Kidney tubule cell (primary cell): ENCODE results near the gene CFL1.
A peak's percentile ranks its signal among the peaks of the same experiment; 100 is the strongest.

Experiments
- DNase-seq: peaks from one replicate; pipeline ENCODE4 v3.0.0-alpha.2; 2018; ENCODE audit warnings: low spot score

CFL1 gene

DNA sequence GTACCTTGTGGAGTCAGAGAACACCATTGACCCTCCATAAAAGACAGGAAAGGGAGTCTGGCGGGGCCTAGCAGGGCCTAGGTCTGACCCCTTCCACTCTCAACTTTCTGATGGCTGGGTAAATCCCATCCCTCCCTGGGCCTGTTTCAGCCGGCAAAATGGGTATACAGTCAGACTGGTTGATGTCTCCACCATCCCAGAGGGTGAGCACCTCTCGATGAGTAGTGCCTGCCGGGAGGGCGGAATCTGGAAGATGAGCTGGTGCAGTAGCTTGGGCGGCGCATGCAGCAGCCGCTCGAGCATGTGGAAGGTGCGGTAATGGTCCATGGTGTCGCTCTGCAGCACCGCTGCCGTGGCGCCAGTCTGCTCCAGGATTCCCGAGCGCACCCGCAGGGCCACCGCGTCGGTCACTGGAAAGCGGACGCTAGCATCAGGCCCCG lies 29.8 kb upstream of the CFL1 start:
- DNase-seq = peak; percentile 73

- DNase-seq = no peak
These were observed 29.1 kb upstream of the CFL1 start for GRCh38 chr11:65886826-65887722.

GRCh38 chr11:65885808-65886536 lies 28.0 kb upstream of the CFL1 start:
- no peak for DNase-seq

DNA sequence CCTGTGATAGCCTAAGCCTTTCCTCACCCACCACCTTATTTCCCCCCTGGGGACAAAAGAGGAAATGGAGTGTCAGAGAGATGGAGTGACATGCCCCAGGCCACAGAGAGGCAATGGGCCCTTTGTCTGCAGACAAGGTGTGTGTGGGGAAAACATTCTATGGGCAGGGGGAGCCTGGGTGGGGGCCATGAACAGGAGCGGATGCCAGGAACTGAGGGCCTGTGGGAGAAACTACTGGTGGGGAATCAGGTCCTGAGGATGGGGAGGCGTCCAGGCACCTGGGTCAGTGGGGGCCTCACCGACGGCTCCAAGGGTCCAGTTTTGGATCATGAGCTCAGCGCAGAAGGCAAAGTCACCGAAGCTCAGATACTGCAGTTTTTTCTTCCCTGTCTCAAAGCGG lies 27.3 kb upstream of the CFL1 start:
- DNase-seq = no peak

DNA sequence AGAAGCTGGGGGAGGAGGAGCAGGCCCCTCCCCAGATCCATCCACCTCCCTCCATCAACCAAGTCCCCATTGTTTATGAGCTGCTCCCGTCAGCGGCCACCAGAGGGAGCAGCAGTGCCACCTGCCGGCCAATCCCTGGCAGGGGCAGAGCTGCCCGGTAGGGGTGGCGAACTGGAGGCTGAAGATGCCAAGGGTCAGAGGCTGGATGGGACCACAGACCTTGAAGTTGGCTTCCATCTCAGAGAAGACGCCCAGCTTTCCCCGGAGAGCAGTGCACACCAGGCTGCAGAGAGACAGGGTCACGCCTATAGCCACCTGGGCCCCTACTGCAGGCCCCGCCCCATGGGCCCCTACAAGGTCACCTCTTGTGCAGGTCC lies 26.7 kb upstream of the CFL1 start:
- peak; percentile 81 for DNase-seq

DNA sequence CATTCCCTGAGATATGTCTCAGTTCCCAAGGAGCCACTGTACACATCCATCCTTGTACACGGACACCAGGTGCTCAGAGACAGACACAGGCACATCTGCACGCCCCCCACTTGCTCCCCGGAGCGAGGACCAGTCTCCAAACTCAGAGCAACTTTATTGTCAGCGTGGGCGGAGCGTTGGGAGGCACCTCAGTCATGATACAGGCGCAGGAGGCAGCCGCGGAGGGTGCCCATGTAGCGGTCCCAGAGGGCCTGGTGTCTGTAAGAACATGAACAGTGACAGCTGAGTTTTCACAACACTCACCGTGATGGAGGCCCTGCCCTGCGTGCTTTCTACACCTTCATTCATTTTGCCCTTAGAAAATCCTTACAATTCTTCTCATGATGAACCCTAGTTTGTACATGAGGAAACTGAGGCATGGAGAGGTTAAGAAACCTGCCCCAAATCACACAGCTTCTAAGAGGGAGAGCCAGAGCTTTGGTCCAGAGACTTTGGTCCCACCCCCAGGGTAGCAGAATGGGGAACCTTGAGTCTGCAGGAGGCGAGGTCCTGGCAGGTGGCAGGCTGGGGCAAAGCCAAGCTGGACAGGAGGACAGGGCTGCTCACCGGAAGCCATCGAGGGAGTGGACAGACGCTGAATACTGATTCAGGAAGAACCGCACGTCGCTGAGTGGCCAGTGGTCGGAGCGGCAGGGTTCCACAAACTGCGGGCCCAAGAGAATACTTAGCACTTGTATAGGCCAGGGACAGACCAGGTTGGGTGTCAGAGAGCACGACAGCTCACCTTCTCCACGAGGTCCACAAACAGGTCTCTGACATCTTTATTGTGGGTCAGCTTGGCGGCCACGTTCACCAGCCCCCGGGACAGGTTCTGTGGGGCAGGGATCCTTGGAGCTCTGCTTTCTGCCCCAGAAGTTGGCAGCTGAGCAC lies 26.1 kb upstream of the CFL1 start:
- DNase-seq = no peak

DNA sequence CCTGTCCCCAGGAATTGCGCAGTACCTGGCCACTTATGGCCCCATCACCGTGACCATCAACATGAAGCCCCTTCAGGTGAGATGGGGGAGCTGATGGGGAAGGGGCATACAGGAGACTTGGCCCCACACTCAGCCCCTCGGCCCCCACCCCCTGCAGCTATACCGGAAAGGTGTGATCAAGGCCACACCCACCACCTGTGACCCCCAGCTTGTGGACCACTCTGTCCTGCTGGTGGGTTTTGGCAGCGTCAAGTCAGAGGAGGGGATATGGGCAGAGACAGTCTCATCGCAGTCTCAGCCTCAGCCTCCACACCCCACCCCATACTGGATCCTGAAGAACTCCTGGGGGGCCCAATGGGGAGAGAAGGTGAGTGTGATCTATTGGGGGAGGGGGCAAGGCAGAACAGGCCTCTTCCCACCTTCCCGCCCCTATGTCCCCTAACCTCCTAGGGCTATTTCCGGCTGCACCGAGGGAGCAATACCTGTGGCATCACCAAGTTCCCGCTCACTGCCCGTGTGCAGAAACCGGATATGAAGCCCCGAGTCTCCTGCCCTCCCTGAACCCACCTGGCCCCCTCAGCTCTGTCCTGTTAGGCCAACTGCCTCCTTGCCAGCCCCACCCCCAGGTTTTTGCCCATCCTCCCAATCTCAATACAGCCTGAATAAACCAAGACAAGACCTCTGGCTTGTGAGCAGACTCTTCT lies 25.2 kb upstream of the CFL1 start:
- no peak for DNase-seq

DNA sequence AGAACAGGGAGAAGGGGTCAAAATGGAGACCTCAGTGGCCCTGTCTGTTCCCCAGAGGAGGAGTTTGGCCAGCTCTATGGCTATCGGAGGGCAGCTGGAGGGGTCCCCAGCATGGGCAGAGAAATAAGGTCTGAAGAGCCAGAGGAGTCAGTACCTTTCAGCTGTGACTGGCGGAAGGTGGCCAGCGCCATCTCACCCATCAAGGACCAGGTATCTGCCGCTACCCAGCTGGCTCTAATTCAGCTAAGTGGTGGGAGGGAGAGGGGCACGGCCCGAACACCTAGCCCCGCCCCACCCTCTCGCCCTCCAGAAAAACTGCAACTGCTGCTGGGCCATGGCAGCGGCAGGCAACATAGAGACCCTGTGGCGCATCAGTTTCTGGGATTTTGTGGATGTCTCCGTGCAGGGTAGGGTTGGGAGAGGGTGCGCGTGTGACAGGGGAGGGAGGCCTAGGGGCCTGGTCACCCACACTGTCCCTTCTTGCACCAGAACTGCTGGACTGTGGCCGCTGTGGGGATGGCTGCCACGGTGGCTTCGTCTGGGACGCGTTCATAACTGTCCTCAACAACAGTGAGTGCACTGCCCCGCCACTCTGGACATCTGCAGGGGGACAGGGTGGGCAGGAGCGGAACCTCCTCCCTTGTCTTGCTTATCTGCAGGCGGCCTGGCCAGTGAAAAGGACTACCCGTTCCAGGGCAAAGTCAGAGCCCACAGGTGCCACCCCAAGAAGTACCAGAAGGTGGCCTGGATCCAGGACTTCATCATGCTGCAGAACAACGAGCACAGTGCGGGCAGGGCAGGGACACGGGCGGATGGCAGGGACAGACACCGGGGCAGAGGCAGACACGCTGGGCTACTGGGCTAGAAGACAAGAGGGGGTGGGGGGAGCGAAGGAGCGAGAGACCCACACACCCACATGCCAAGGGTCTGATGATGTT lies 24.4 kb upstream of the CFL1 start:
- no peak for DNase-seq

DNA sequence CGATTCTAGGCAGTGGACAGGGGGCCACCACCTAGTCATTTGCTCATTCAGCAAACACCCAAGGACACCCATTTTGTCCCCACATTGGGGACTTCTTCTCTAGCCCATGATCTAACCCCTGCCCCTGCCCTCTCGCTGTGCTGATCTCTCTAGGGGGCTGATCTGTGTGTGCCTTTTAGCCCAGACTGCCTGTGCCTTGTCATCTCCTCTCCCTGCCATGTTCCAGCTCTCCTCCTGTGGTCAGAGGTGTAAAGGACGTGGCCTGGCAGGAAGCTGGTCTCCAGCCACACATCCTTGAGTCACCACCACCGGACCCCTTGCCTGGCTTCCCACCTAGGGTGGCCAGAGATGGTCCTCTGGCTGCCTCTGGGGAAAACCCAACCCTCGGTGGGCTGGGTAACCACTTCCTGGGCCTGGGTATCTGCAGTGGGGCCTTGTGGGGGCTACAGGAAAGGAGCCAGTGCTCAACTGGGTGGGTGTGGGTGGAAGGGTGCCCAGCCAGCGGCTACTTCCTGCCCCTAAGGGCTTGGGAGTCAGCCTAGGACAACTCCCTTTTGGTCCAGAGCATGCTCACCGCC lies 23.0 kb upstream of the CFL1 start:
- no peak for DNase-seq

GRCh38 chr11:65880027-65880426 lies 22.0 kb upstream of the CFL1 start:
- no peak for DNase-seq

GRCh38 chr11:65879617-65880016 lies 21.6 kb upstream of the CFL1 start, which contains the start of gene CTSW:
Gene CTSW, plus strand, starts transcription at chr11:65879837. Its CDS starts 18 bp downstream, at chr11:65879855.
- no peak for DNase-seq

DNA sequence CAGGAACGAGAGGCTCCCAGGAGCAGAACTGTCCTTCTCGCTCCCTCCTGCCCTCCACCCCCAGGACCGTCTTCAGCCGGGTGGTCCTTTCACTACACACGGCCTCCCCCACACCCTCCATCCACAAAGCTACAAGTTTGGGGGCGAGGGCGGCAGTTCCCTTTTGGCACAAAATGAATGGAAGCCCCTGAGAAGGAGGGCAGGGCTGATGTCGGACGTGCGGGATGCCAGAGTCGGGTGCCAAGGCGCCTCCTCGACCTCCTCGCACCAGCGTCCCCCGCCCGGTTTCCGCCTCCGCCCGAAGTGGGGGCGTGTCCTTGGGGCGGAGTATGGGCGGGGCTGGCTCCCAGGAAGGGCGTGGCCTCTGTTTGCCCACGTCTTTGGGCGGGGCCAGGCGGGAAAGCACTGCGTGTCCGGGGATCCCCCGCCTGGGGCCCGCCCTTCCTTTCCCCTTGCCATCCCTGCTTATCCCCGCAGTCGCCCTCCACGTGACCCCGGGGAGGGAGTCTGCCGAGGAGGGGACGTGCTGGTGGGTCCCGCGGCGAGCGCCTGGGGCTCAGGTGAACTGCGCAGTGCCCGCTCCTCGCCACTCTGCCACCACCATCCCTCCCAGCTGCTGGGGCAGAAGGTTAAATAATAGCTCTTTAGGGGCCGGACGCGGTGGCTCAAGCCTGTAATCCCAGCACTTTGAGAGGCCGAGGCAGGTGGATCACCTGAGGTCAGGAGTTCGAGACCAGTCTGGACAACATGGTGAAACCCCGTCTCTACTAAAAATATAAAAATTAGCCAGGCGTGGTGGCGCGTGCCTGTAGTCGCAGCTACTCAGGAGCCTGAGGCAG lies 15.6 kb upstream of the CFL1 start:
- peak; percentile 96 for DNase-seq

DNA sequence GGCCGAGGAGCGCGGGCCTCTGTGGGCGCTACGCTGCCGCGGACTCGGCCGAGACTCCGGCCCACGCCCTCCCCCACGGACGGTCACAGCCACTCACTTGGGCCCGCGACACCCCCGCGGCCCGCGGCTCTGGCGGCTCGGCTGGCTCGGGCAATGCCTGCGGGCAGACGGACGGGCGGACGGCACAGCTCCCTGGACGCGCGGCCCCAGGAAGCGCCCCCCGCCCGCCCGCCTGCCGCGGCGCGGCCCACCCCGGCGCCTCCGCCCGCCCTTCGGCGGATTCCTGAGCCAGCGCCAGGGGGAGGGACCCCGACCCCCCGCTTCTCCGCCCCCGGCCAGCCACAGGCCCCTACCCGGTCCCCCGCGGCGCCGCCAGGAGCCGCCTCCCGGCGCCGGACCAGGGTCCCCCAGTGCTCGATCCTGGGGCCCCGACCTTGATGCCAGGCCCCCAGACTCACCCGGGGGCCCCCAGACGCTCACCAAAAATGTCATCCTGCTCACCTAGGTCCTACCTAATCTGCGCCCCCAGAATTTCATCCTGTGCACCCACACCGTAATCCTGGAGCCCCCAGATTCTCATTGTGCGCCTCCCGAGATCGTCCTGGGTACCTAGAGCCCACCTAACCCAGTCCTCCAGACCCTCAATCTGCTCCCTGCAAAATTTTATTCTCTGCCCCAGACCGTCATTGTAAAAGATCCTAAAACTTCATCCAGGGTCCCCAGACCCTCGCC lies 14.8 kb upstream of the CFL1 start, which contains the start of gene EFEMP2:
Gene EFEMP2 (minus strand): TSS at position 215 of the 732 bp plus-strand sequence. CDS start 446 bp downstream, outside the sequence.
- no peak for DNase-seq

GRCh38 chr11:65871811-65872548 lies 14.0 kb upstream of the CFL1 start:
- no peak for DNase-seq

DNA sequence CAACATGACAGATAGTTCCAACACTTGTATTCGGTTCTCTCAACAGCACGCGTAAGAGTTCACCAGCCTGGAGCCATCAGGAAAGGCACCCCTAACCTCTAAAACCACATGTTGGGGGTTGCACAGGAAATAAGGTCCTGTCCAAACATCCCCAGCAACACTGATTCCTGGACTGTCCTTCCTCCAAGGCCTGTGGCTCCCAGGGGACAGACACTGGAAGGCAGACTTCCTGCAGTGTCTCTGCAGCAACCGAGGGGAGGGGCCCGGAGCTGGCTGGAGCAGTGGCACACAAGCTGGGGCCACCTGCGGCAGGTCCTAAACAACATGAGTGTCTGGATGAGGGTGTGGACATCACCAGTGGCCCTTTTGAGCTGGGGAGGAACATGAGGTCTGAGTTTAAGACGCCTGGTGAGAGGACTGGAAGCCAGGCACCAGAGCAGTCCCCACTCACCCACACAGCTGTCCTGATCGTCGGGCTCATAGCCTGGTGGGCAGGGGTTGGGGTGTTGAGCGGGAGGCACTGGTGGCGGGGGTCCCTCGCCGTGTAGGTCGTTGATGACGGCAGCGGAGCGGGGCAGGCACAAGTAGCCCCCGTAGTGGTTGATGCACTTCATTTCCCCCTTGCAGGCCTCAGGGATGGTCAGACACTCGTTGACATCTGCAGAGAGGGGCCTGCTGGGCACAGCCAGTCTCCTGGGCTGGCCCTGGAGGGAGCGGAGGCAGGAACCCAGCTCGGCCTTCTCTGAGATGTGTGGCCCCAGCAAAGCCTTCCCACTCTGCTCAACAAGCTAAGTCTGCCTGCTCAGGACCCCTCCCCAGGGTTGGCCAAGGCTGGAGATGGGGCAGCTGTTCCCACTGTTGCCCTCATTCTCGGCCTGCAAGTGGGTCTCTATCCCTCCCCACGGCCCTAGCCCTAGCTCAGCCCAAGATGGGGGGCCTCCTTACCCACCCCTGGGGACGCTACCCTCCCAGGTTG lies 13.0 kb upstream of the CFL1 start:
- DNase-seq = no peak

GRCh38 chr11:65870307-65870658 lies 12.3 kb upstream of the CFL1 start:
- DNase-seq = no peak
